Epithelial cell of prostate (primary cell): ENCODE results near the gene AASDH.

Experiments
- DNase-seq: peaks from one replicate; pipeline ENCODE4 v3.0.0-alpha.2; 2011; ENCODE audit warnings: low read depth, low spot score
- H3K27ac ChIP-seq: fragments of 450-650 bp; 2 replicates; pipeline ENCODE4 v1.5.1; 2017; ENCODE audit warnings: mild to moderate bottlenecking

AASDH gene

GRCh38 chr4:56321251-56321650 is 66.0 kb downstream of the AASDH start:
- no peak for DNase-seq

GRCh38 chr4:56320293-56320692 is 67.0 kb downstream of the AASDH start:
- no peak for DNase-seq
- H3K27ac ChIP-seq, result no peak overlapping the region

More at GRCh38 chr4:56321251-56321650, 66.0 kb downstream of the AASDH start:
- H3K27ac ChIP-seq, result no peak overlapping the region

GRCh38 chr4:56318555-56318954 is 68.7 kb downstream of the AASDH start:
- no peak overlapping the region for H3K27ac ChIP-seq
- no peak for DNase-seq

- no peak for DNase-seq
- no peak overlapping the region for H3K27ac ChIP-seq
These were observed 69.5 kb downstream of the AASDH start for GRCh38 chr4:56317749-56318148.

- DNase-seq, result no peak
- H3K27ac ChIP-seq, result no peak overlapping the region
These were observed 71.2 kb downstream of the AASDH start for GRCh38 chr4:56316011-56316650.

- DNase-seq, result no peak
- no peak overlapping the region for H3K27ac ChIP-seq
These were observed 71.7 kb downstream of the AASDH start for GRCh38 chr4:56315543-56315942.

- no peak overlapping the region for H3K27ac ChIP-seq
- no peak for DNase-seq
These were observed 72.2 kb downstream of the AASDH start for GRCh38 chr4:56315041-56315440.

- no peak for DNase-seq
- no peak overlapping the region for H3K27ac ChIP-seq
These were observed 72.9 kb downstream of the AASDH start for GRCh38 chr4:56314207-56314915.

- no peak for DNase-seq
- H3K27ac ChIP-seq, result no peak overlapping the region
These were observed 74.2 kb downstream of the AASDH start for GRCh38 chr4:56313132-56313531.

GRCh38 chr4:56311299-56311975 is 75.9 kb downstream of the AASDH start:
- no peak overlapping the region for H3K27ac ChIP-seq
- no peak for DNase-seq

GRCh38 chr4:56310401-56311125 is 76.7 kb downstream of the AASDH start:
- DNase-seq, result no peak
- H3K27ac ChIP-seq, result no peak overlapping the region

GRCh38 chr4:56308384-56308783 is 78.9 kb downstream of the AASDH start:
- no peak for DNase-seq
- H3K27ac ChIP-seq, result no peak overlapping the region

- peak overlapping the region; percentile 26 for H3K27ac ChIP-seq
- DNase-seq, result peak; percentile 66
These were observed 79.9 kb downstream of the AASDH start for GRCh38 chr4:56307423-56307822.

- no peak overlapping the region for H3K27ac ChIP-seq
- no peak for DNase-seq
These were observed 81.9 kb downstream of the AASDH start for GRCh38 chr4:56305390-56305789.

GRCh38 chr4:56303921-56304320 is 83.4 kb downstream of the AASDH start:
- DNase-seq, result no peak
- no peak overlapping the region for H3K27ac ChIP-seq

- H3K27ac ChIP-seq, result no peak overlapping the region
- DNase-seq, result no peak
These were observed 84.5 kb downstream of the AASDH start for GRCh38 chr4:56302760-56303159.

- DNase-seq, result no peak
- no peak overlapping the region for H3K27ac ChIP-seq
These were observed 85.2 kb downstream of the AASDH start for GRCh38 chr4:56301997-56302496.

GRCh38 chr4:56301181-56301996 is 85.9 kb downstream of the AASDH start:
- DNase-seq, result no peak
- H3K27ac ChIP-seq, result no peak overlapping the region

- DNase-seq, result no peak
- H3K27ac ChIP-seq, result no peak overlapping the region
These were observed 89.1 kb downstream of the AASDH start for GRCh38 chr4:56298236-56298635.

- H3K27ac ChIP-seq, result no peak overlapping the region
- DNase-seq, result no peak
These were observed 89.5 kb downstream of the AASDH start for GRCh38 chr4:56297776-56298175.
